Stimulated activated CD4-positive, alpha-beta T cell treated with anti-CD3 and anti-CD28 coated beads, TNF-alpha, amount 100 ng/mL, for 24 hours (primary cell): Measurements from ENCODE around the gene CDCA8.
"Not testable (repeated sequence)": the region's sequence is repeated elsewhere in the genome, so short reads cannot be mapped to it uniquely, and the experiment has no call there.

Experiments
- DNase-seq, 3 experiments: peaks; one replicate each; pipeline ENCODE4 v3.0.0-alpha.2; 2020; ENCODE audit warnings: low read depth in 3 of 3

Gene CDCA8

GRCh38 chr1:37673920-37674319, 18.4 kb upstream of the CDCA8 start:
- DNase-seq = peak in 1 of 3 experiments; percentile 74

DNA sequence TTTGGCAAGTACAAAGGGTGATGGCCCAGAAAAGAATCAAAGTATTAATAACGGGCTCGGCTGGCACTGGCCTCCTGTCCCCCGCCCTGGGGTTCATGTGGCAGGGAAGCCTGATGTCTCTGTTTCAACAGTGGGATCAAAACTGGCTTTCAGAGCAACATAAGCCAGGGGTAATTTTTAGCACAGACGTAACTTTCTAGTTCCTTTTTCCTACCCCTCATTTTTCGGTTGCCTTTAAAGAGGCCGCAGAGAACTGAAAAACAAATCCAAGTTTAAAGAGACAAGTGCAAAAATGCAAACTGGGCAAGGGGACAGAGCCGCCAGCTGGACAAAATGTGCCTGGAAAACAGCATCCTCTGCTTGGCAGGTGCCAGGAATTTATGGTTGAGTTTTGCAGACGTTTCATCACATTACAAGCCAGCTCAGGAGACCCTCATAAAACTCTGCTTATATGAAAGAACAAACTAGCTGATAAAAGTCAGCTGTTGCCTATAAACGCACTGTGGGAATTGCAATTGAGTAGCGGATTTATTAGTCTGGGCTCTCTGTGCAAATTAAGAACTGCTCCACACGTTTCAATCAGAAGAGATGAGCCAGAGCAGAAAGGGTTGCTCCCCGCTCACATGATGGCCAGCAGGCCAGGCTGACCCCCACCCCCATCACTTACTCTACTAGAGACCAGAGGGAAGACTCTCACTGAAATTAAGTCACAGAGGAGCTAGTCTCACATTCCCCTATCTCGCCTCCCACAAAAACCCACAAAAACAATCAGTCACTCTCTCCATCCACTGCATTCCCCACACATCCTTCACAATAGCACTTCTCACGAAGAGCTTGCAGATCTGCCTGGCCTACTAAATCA, 15.8 kb upstream of the CDCA8 start:
- DNase-seq = no peak

DNA sequence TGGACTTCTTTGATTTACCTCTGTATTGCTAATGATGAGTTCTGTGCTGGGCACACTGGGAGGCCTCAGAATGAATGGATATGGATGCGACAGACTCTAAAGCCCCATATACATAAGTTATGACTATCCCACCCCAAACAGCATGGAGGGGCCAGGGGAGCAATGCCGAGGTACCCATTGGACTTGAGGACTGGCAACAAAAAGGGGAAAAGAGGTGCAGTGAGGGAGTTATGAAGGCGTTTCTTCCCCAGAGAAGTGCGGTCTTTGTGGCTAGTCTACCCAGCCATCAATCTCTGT, 15.2 kb upstream of the CDCA8 start:
- DNase-seq = no peak

DNA sequence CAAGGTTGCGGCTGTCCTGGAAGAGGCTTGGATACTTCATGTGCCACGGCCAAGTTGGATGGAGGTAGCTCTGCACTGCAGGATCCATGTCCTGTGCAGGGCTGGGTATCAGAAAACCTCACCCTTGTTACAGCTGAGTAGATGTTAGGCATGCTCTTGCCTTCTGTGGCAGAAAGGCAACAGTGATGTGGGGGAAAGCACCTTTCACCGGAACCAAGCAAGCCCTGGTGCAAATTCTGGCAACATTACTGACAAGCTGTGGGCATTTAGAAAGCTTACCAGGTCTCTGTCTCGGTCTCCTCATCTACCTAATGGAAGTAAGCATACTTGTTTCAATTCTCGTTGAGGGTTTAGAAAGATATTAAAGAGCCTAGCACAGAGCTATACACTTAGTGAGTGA, 14.5 kb upstream of the CDCA8 start:
- no peak for DNase-seq

DNA sequence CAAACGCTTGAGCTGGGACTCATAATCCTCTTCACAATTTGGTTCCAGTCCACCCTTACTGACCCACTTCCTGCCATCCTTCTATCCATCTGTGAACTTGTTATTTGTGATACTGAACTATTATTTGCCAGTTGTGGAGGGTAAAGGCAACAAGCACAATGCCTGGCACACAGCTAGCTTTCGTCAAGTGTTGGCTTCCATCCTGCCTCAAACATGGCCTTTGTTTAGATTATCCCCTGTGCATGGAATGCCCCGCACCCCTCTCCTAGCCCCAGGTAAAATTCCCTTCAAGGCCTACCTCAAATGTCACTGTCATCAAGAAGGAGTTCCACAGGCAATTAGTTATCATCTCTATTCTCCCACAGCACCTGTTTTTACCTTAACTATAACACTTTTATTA, 11.4 kb upstream of the CDCA8 start:
- DNase-seq = no peak

DNA sequence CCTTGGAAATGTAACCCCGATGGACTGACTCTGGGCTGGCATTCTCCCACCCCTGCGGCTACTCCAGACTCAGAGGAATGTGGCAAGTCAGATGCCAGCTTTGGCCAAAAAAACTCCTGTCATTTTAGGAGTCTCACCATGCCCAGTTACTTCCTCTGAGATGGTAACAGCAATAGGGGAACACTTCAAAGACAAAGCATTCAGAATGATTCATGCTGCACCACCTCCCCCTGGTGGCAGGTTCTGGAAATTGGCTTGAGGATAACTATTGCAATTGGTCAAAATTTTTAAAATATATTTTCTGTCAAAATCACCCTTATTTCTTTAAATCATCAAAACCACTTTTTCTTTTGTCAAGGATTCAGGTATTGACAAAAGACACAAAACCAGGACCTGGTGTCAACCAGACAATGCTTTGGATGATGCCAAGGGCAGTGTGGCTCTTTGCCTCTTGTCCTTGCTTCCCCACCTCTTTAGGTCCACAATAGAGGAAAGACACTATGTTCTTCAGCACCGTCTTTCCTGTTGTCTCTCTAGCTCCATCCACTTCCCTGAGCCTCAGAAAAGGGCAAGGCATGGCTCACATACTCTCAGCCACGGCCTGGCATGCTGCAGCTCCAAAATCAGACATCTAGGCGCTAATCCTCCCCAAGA, 9.9 kb upstream of the CDCA8 start:
- peak; percentile 51 to 70 (median 69) for DNase-seq

GRCh38 chr1:37684182-37684581, 8.1 kb upstream of the CDCA8 start:
- DNase-seq = not testable (repeated sequence)

DNA sequence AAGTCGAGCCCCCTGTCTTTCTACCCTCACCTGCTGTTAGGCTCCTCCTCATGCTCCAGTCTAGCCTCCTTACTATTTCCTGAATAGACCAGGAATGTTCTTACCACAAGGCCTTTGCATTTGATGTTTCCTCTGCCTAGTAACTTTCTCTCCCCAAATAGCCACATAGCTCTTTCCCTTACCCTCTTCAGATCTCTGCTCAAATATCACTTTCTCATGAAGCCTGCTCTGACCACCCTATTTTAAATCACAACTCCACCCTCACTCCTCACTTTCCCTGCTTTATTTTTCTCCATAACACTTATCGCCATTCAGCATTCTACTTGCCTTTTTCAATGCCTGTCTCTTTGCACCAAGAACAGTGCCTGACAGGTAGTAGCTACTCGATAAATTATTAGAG, 6.6 kb upstream of the CDCA8 start:
- DNase-seq = no peak

- not testable (repeated sequence) for DNase-seq
Observed at GRCh38 chr1:37687764-37688163, 4.6 kb upstream of the CDCA8 start.

GRCh38 chr1:37688926-37689325, 3.4 kb upstream of the CDCA8 start:
- DNase-seq = no peak

DNA sequence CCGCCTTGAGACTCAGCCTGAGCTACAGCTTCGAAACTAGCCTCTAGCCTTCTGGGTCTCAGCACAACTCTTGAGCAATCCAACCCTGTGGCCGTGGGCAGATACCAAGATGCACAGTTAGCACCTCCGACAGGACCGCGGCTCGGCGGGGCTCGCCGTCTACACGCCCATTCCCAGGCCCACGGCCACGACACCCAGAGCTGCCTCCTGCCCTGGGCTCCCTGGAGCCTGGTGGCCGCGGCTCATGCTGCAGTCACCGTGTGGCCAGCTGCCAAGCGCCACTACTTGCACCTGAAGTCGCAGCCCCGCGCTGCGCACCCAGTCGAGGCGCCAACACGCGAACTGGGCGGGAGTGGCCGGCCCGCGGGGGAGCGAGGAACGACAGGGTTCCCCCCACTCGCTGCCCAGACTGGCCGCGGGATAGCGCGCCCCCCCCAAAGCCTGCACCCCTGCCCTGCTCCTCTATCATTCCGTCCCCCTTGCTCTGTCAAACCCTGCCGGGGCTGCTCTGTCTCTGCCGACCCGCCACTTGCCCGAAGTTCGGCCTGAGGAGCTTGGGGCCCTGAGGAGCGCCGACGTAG, 729 bp upstream of the CDCA8 start:
- DNase-seq = peak in 1 of 3 experiments; percentile 32

- peak in 1 of 3 experiments; percentile 28 for DNase-seq
Observed at GRCh38 chr1:37692834-37693175, 489 bp downstream of the CDCA8 start.

GRCh38 chr1:37697090-37697489, 4.8 kb downstream of the CDCA8 start:
- DNase-seq = no peak

DNA sequence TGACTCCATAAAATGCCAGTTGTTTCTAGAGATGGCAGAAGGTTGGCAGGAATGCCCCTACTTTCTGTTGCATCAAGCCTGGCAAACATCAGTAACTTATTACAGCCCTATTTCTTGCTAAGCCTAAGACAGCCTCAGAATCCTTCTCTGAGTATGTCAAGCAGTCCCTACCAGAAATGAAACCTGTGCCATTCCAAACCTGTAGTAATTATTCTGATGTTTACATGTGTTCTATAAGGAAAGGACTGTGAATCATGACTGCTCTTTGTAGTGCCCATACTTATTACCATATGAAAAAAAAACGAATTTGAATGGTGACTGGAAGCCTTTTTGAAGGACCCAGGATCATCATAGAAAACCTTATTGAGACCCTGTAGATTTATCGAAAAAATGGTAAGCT, 5.4 kb downstream of the CDCA8 start:
- no peak for DNase-seq

DNA sequence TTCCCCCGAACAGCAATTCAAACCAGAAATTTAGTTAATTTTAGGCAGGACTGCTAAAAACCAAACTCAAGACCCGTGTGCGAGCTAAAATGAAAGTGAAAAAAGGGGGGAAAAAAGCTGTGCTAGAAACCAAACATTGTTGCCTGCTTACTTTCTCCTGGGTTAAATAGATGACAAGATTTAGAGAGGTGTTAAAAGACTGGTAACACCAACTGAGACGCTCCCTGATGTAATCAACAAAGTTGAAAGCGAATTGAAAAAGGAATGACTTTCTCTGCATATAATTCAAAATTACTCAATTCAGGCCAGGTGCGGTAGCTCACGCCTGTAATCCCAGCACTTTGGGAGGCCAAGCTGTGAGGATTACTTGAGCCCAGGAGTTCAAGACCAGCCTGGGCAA, 6.8 kb downstream of the CDCA8 start:
- DNase-seq = no peak

- no peak for DNase-seq
Observed at GRCh38 chr1:37701051-37701450, 8.7 kb downstream of the CDCA8 start.

DNA sequence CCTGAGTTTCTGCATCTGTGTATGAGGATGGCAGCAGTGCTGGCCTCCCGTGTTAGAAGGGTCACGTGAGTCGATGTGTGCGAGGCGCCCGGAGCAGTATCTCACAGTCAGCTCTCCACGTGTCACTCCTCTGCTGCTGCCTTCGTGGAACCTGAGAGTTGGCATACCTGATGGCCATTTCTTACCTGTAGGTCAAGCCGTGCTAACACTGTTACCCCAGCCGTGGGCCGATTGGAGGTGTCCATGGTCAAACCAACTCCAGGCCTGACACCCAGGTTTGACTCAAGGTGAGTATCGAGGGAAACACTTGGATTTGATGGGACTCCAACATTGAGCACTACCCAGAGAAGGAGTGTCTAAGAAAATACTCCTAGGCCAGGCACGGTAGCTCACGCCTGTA, 10.7 kb downstream of the CDCA8 start:
- DNase-seq = no peak

DNA sequence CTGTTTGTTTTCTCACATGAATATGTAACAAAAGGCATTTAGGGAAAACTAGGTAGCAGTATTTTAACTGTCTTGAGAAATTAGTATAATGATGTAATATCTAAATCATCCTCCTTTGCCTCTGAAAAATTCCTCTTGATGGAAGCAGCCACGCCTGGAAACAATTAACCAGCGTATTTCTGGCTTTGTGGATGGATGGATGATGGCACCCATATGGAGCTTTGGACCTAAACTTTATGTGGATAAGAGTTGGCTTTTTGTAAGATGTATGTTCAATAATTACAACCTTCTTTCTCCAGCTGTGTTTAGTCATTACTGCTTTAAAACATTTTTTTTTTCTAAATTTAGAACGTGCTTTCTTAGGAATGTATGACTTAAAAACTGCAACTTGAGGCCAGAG, 12.7 kb downstream of the CDCA8 start:
- DNase-seq = no peak

- DNase-seq = no peak
Observed at GRCh38 chr1:37705399-37705798, 13.1 kb downstream of the CDCA8 start.

DNA sequence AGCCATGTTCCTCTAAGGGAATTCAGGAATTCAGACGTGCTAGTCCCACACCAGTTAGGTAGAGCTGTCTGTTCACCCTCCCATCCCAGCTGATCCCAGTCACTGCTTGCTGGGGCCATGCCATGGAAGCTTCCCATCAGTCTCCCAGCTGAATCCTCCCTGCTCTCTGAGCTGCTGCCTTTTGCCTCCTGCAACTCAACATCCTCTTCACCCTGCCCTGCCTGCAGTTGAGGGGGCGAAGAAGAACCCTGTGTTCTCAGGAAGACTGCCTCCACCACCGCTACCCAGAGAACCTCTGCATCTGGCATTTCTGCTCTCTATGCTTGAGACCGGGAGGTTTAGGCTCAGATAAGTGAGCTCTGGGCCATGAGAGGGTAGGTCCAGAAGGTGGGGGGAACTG, 16.2 kb downstream of the CDCA8 start:
- DNase-seq = no peak

GRCh38 chr1:37714226-37714625, 21.9 kb downstream of the CDCA8 start:
- no peak for DNase-seq

DNA sequence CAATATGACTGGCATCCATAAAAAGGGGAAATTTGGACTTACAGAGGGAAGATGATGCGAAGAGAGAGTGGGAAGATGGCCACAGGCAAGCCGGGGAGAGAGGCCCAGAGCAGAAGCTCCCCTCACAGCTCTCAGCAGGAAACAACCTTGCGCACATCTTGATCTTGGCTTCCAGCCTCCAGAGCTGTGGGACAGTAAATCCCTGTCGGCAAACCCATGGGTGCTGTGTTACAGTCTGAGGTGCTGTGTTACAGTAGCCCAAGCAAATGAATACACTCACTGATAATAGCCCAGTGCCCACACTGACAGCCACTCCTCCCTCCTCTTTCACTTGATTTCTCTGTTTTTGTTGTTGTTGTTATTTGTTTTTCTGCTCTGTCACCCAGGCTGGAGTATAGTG, 22.4 kb downstream of the CDCA8 start:
- no peak for DNase-seq

DNA sequence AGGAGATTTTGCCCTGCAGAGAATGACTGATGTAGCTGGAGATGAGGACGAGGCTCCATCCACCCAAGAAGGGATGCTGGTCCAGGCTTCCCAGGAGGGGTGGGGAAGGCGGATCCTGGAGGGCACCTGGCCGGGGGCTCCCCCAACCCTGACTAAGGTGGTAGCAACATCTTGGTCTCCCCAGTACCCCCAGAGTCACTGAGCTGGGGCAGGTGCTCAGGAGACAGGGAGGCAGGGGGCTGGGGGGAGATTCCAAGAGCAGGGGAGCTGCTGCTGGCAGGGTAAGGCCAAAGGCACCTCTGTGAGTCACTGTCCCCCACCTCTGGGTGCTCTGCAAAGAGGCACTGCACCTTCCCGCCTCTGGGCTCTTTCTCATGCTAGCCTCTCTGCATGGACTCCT, 24.0 kb downstream of the CDCA8 start:
- no peak for DNase-seq
